Esophagus squamous epithelium (tissue), 4 donors: Measurements from ENCODE around the gene OPN5.

Experiments
- POLR2A ChIP-seq, 4 donors: fragments of 450-650 bp; IDR thresholded peaks; one replicate each; pipeline ENCODE4 v1.6.1; 2017; ENCODE audit warnings: antibody characterized with exemption in 4 of 4, mild to moderate bottlenecking in 4 of 4, moderate library complexity in 3 of 4
- TF ChIP-seq, protein P1 (sequence below), 6 experiments: fragments of 450-650 bp in 4 of 6; fragments of 200-600 bp in 2 of 6; sonication (generic) in 2 of 6; IDR thresholded peaks; one replicate each; pipeline ENCODE4 v1.5.1; 2016 to 2019; ENCODE audit warnings: antibody characterized with exemption in 6 of 6, mild to moderate bottlenecking in 4 of 6, moderate library complexity in 4 of 6

DNA sequence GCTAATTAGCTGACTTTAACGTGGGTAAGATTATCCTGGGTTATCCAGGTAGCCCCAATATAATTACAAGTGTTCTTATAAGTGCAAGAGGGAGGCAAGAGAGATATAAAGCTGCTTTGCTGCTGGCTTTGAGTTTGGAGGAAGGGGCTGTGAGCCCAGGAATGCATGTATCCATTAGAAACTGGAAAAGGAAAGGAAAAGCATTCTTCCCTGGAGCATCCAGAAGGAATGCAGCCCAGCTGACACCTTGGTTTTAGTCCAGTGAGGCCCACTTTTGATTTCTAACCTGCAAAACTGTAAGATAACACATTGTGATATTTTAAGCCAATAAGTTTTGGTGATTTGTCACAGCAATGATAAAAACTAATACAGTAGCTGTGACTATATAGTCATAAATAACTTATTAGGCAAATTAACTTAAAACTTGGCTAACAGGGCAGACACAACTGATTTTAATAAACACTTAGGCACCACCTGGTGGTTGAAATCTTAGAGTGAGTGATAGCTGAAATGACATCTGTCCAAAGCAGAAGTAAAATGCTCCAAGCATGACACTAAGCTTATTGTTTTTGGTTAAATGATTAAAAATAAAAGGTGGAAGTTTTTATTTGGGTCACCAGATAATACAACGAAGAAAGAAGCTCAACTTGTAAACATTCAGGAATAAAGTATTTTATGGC, 47.8 kb upstream of the OPN5 start:
- TF ChIP-seq, protein P1, sequence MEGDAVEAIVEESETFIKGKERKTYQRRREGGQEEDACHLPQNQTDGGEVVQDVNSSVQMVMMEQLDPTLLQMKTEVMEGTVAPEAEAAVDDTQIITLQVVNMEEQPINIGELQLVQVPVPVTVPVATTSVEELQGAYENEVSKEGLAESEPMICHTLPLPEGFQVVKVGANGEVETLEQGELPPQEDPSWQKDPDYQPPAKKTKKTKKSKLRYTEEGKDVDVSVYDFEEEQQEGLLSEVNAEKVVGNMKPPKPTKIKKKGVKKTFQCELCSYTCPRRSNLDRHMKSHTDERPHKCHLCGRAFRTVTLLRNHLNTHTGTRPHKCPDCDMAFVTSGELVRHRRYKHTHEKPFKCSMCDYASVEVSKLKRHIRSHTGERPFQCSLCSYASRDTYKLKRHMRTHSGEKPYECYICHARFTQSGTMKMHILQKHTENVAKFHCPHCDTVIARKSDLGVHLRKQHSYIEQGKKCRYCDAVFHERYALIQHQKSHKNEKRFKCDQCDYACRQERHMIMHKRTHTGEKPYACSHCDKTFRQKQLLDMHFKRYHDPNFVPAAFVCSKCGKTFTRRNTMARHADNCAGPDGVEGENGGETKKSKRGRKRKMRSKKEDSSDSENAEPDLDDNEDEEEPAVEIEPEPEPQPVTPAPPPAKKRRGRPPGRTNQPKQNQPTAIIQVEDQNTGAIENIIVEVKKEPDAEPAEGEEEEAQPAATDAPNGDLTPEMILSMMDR (IDR thresholded peaks at IDR 0.05) = peak in 5 of 6 experiments; percentile 40 to 75 (median 50)
- TF ChIP-seq POLR2A (IDR thresholded peaks at IDR 0.05) = no peak
